ENCODE data around the gene ACAA2.

GRCh38 chr18:49848115-49848514 lies 34.8 kb upstream of the ACAA2 start:
- TF ChIP-seq POLR2A (IDR thresholded peaks at IDR 0.05) = no peak
- TF ChIP-seq, protein P1, sequence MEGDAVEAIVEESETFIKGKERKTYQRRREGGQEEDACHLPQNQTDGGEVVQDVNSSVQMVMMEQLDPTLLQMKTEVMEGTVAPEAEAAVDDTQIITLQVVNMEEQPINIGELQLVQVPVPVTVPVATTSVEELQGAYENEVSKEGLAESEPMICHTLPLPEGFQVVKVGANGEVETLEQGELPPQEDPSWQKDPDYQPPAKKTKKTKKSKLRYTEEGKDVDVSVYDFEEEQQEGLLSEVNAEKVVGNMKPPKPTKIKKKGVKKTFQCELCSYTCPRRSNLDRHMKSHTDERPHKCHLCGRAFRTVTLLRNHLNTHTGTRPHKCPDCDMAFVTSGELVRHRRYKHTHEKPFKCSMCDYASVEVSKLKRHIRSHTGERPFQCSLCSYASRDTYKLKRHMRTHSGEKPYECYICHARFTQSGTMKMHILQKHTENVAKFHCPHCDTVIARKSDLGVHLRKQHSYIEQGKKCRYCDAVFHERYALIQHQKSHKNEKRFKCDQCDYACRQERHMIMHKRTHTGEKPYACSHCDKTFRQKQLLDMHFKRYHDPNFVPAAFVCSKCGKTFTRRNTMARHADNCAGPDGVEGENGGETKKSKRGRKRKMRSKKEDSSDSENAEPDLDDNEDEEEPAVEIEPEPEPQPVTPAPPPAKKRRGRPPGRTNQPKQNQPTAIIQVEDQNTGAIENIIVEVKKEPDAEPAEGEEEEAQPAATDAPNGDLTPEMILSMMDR (IDR thresholded peaks at IDR 0.05) = no peak
- TF ChIP-seq EP300 (IDR thresholded peaks at IDR 0.05) = no peak
